NCI-H82 (cell line): Measurements from ENCODE around the gene FGF22.
"Not testable (repeated sequence)": the region's sequence is repeated elsewhere in the genome, so short reads cannot be mapped to it uniquely, and the experiment has no call there.

Experiments used
- DNase-seq: peaks from one replicate; lab custom pipeline; 2025; lab: John Stamatoyannopoulos, UW

Gene FGF22

DNA sequence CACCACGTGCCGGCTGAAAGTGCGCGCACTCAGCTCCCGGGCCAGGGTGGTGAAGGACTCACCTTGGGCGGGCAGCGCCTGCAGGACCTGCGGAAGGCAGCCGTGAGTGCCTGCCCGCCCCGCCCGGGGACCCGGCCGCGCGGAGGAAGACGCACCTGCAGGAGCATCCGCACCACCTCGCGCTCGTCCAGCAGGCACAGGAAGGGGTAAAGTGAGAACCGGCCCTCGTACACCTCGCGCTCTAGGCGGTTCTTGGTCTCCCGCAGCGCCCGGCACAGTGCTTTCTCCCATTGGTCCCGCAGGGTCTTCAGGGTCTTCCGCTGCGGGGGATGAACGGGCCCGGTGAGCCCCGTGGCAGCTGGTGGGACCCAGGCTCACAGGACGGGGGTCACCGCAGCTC is 17.0 kb upstream of the FGF22 start:
- DNase-seq, result no peak

GRCh38 chr19:623175-623916 is 16.3 kb upstream of the FGF22 start:
- no peak for DNase-seq

DNA sequence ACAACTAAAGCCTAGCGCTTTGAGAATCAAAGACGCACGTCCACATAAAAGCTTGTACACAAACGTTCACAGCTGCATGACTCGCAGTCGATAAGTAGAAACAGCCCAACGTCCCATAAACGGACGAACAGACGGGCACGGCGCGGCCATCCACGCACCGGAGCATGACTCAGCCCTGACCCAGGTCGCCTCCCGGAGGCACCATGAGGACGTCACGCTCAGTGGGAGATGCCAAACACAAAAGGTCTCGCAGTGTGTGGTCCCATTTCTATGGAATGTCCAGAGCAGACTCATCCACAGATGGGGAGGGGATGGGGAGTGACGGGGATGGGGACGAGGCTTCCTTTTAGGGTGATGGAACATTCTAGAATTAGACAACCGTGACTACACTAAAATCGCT is 15.7 kb upstream of the FGF22 start:
- DNase-seq, result no peak

- no peak for DNase-seq
Measured at GRCh38 chr19:624433-625109, 15.1 kb upstream of the FGF22 start.

DNA sequence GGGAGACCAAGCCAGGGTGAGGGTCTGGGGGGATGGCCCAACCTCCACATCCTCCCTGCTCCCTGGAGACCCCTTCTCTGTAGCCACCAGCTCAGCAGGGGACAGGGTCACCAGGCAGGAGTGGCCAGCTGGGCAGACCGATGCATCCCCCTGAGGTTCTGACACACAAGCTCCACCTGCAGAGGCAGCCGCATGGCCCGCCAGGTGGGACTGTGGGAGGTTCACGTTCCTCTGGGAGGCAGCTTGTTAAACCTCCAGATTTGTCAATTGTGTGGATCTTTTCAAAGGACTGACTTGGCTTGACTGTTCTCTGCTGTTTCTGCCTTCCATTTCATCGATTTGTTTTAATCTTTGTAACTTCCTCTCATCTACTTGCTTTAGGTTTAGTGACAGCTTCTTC is 14.4 kb upstream of the FGF22 start:
- no peak for DNase-seq

DNA sequence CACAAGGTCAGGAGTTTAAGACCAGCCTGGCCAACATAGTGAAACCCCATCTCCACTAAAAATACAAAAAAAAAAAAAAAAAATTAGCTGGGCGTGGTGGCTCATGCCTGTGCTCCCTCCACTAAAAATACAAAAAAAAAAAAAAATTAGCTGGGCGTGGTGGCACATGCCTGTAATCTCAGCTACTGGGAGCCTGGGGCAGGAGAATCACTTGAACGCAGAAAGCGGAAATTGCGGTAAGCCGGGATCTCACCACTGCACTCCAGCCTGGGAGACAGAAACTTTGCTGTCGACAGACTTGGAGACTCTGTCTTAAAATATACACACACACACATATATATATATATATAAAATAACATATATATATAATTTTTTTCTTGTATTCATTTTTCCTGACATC is 13.1 kb upstream of the FGF22 start:
- not testable (repeated sequence) for DNase-seq

GRCh38 chr19:628168-628567 is 11.5 kb upstream of the FGF22 start:
- no peak for DNase-seq

DNA sequence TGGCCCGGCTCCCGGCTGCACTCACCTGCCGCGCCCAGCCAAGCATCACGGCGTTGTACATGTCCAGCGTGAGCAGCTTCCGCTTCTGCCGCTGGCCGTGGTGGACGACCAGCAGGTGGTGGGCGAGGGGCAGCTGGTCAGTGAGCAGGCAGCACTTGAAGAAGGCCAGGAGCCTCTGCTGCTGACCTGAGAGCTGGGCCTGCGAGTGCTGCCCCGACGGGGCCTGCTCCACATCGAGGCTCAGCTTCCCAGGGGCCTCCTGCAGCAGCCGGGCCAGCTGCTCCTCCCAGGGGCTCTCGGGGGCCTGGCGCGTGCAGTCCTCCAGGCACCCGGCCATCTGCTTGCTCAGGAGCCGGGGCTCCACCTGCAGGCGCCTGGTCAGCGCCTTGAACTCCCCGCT is 10.2 kb upstream of the FGF22 start:
- DNase-seq, result peak; percentile 34

- no peak for DNase-seq
Measured at GRCh38 chr19:629961-630714, 9.5 kb upstream of the FGF22 start.

DNA sequence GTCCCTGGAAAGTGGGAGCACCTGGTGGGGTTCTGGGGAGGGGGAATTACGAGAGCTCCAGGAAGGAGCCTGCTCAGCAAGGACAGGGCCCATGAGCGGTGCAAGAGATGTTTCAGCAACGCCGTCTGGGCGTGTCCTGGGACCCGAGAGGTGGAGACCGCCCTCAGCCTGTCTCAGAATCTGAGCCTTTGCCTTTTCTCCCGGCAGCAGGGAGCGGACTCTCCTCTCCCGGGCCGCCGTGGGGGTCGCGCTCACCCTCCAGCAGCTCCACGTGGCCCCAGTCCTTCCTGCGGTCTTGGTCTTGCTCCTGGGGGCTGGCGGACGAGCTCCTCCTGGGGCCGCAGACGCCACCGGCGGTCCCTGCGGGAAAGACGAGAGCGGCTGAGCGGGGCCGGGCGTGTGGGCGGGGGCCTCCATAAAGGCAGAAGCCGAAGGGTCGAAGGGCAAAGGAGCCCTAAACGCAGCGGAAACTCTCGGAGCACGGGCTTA is 7.1 kb upstream of the FGF22 start:
- peak; percentile 57 for DNase-seq

GRCh38 chr19:633068-633785 is 6.5 kb upstream of the FGF22 start, which contains the start of gene POLRMT:
TSS of gene POLRMT (minus strand) at chr19:633537. CDS start at chr19:633512, 25 bp downstream.
- DNase-seq, result peak; percentile 97

- peak; percentile 45 for DNase-seq
Measured at GRCh38 chr19:633786-634639, 5.7 kb upstream of the FGF22 start.

DNA sequence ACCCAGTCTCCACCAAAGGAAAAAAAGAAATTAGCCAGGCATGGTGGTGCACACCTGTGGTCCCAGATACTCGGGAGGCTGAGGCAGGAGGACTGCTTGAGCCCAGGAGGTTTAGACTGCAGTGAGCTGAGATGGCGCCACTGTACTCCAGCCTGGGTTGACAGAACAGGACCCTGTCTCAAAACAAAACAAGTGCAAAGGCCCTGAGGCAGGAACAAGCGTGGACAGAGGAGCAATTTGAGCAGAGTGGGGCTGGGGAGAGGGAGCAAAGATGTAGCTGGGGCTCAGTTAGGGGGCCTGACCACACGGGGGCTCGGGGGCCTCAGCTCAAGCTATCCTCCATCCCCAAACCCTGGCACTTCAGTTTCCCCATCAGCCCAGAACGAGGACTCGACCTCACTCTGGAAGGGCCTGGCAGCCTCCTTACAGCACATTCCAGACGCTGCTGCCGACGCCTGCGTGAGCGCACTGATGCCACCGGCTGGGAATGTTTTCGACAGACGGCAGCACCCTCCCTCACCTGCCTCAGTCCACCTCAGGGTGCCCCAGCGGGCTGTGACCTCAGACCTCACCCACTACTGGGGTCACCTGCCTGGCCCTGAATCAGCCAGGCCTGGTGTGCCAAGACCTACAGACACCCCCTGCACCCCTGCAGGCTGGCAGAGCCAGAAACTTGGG is 4.6 kb upstream of the FGF22 start:
- DNase-seq, result no peak

DNA sequence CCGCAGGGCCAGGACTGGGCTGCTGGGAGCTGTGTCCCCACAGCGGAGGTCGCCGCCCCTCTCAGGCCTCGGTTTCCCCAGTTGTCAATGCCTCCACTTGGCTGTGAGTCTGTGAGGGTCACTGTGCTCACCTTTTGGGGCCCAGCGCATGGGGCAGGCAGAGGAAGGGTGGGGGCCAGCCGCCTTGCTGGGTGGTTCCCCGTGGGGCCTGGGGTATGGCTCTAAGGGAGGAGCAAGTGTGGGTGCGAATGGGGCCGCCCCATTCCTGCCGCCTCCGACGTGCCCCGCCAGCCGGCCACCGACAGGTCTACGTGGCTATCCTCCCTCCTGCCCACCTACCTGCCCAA is 800 bp upstream of the FGF22 start:
- no peak for DNase-seq

- DNase-seq, result no peak
Measured at GRCh38 chr19:640161-640558, 481 bp downstream of the FGF22 start.

- DNase-seq, result no peak
Measured at GRCh38 chr19:640606-641189, 1.0 kb downstream of the FGF22 start.

DNA sequence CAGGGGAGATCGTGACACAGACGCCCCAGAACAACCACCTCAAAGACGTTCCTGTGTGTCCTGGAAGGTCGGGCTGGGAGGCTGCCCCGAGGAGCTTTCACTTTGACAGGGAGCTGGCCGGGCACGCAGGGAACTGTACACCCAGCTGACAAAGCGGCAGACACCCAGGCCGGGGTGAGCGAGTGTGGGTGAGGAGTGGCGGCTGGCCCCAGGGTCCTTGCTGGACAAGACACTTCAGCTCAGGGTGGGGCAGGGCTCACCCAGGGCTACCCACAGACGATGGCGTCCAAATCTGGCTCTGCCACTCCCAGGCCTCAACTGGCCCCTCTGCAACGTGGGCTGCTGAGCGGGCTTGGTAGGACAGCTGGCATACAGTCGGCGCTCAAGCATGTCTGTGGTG is 2.0 kb downstream of the FGF22 start:
- DNase-seq, result no peak

DNA sequence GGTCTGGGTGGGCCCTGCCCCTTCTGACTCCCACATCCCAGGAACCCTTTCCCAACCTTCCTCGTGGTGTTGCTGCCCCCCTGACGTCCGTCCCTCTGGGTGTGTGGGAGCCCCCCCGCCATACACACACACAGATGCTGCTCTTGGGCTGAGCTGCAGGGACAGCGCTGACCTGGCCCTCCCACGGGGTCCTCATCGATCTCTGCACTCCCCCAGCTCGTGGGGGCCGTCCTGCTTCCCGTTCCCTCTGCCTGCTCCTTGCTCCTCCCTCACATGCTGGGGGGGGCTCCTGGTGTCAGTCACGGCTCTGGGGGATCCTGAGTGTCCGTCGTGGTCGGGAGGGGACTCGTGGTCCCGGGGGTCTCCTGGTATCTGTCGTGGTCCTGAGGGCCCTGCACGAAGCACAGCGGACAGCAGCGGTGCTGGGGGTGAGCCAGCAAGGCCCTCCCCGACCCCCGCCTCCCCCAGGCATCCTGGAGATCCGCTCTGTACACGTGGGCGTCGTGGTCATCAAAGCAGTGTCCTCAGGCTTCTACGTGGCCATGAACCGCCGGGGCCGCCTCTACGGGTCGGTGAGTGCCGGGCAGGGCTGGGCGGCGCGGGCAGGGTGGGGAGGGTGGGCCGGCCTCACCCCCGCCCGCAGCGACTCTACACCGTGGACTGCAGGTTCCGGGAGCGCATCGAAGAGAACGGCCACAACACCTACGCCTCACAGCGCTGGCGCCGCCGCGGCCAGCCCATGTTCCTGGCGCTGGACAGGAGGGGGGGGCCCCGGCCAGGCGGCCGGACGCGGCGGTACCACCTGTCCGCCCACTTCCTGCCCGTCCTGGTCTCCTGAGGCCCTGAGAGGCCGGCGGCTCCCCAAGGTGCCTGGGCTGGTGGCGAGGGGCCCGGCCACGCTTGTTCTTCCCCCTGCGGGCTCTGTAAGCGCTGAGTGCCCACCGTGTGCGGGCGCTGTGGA is 3.4 kb downstream of the FGF22 start:
- DNase-seq, result no peak

DNA sequence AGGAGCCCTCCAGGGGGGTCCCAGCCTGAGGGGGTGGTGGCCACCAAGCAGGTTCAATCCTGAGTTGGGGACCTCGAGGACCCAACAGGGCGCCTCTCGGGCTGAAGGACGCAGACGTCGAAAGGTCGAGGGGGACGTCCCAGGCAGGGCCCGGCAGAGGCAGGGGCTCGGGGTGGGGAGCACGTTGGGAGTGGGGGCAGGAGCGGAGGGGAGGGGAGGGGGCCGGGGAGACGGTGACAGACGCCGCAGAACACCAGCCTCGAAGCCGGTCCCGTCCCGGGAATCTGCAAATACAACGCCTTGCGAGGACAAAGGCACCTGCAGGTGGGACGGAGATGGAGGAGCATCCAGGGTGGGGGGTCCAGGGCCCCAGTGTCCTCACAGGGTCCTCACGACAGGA is 4.1 kb downstream of the FGF22 start:
- no peak for DNase-seq
